ENCODE results near the gene C1QBP.

- TF ChIP-seq POLR2A (IDR thresholded peaks at IDR 0.05) (no peak), CTCF (IDR thresholded peaks at IDR 0.05) (no peak), EP300 (IDR thresholded peaks at IDR 0.05) (no peak)
Observed at GRCh38 chr17:5434984-5435383, 4.0 kb downstream of the C1QBP start.

Measured in ovary (tissue), 3 donors.